ENCODE data around the gene SH3GL3. TPM values are rescaled to one million over a fixed set of nuclear protein-coding genes. Genes with fewer than 3 reads are reported as not detected.

The SH3GL3 gene
- polyA plus RNA-seq, 2 of the 4 experiments (the other 2 are of a cell fraction) = 0.19 to 0.21 TPM

GRCh38 chr15:83444936-83445335, 2.2 kb upstream of the SH3GL3 start:
- H3K4me1 ChIP-seq = 0 out of 3 replicates have a peak, but pooled peaks cover 4% of the 10 kb centered on the region
- DNase-seq (ENCODE audit: low read depth in 1 of 2, low spot score in 1 of 2) = no peak
- TF ChIP-seq HDAC2 (IDR thresholded peaks at IDR 0.05) (no peak), MAZ (IDR thresholded peaks at IDR 0.05; ENCODE audit: borderline replicate concordance, low read depth, low read length) (no peak), HEYL (CRISPR knock-in tag; IDR thresholded peaks at IDR 0.05) (no peak), SREBF2 (IDR thresholded peaks at IDR 0.05) (no peak), HOXA7 (CRISPR knock-in tag; IDR thresholded peaks at IDR 0.05) (no peak), NR3C1 (IDR thresholded peaks at IDR 0.05) (no peak), ATOH8 (CRISPR knock-in tag; IDR thresholded peaks at IDR 0.05; ENCODE audit: low read depth) (no peak), RFX5 (IDR thresholded peaks at IDR 0.05) (no peak), KDM1A (IDR thresholded peaks at IDR 0.05; ENCODE audit: low read depth) (no peak), ZFP36 (IDR thresholded peaks at IDR 0.05; ENCODE audit: borderline replicate concordance, partially characterized antibody) (no peak), HMGXB4 (CRISPR knock-in tag; IDR thresholded peaks at IDR 0.05; ENCODE audit: borderline replicate concordance) (no peak), E2F6 (IDR thresholded peaks at IDR 0.05; ENCODE audit: borderline replicate concordance, low read depth) (no peak), USF2 (IDR thresholded peaks at IDR 0.05) (no peak), RCOR1 (IDR thresholded peaks at IDR 0.05; ENCODE audit: low read depth, low read length) (no peak), NFE2L2 (conservative IDR thresholded peaks at IDR 0.05; ENCODE audit: low read length) (no peak), CEBPB (IDR thresholded peaks at IDR 0.05) (no peak), MAFK (IDR thresholded peaks at IDR 0.05; ENCODE audit: partially characterized antibody) (no peak), CBX2 (IDR thresholded peaks at IDR 0.05; ENCODE audit: borderline replicate concordance, low read depth) (no peak), RAD21 (conservative IDR thresholded peaks at IDR 0.05 in 1 of 2, IDR thresholded peaks at IDR 0.05 in 1 of 2) (no peak), HOXB5 (CRISPR knock-in tag; IDR thresholded peaks at IDR 0.05) (no peak)
- no peak overlapping the region for H3K27ac ChIP-seq
- no peaks in the 10 kb centered on the region for H3K9me3 ChIP-seq
- POLR2A ChIA-PET = no interaction called here
- no peak overlapping the region for H3K4me3 ChIP-seq
- ATAC-seq = no peak
- no peak for FAIRE-seq
- CTCF ChIA-PET = interaction anchor here (0.9 to 7.1 kb wide), 8 partner anchors 7 to 197 kb away, joined by 4 to 76 read pairs (median 12); no protein-coding TSS in a partner anchor
- H3K4me2 ChIP-seq = no peak overlapping the region

- CTCF ChIA-PET = interaction anchor here (0.5 to 7.1 kb wide), 10 partner anchors 8 to 392 kb away, joined by 3 to 76 read pairs (median 8); no protein-coding TSS in a partner anchor
- Histone ChIP-seq H3K4me1 (0 out of 3 replicates have a peak, but pooled peaks cover 4% of the 10 kb centered on the region), H3K4me3 (no peak overlapping the region), H3K4me2 (no peak overlapping the region), H3K27ac (no peak overlapping the region), H3K9me3 (no peaks in the 10 kb centered on the region)
- POLR2A ChIA-PET = no interaction called here
- FAIRE-seq = no peak
- no peak for ATAC-seq
- 34% methylated on average over 5 of the region's 5 CpGs for WGBS (ENCODE audit: missing lambda C conversion rate)
- no peak for DNase-seq (ENCODE audit: low read depth in 1 of 2, low spot score in 1 of 2)
- TF ChIP-seq ESRRA (IDR thresholded peaks at IDR 0.05; ENCODE audit: borderline replicate concordance, low read length) = no peak
- no peak for TF ChIP-seq HEYL (CRISPR knock-in tag; IDR thresholded peaks at IDR 0.05)
- TF ChIP-seq FOSL2 (IDR thresholded peaks at IDR 0.05) = no peak
- no peak for TF ChIP-seq FOSL2 (CRISPR knock-in tag; IDR thresholded peaks at IDR 0.05)
- TF ChIP-seq ZNF302 (CRISPR knock-in tag; IDR thresholded peaks at IDR 0.05) = no peak
- TF ChIP-seq RFX5 (IDR thresholded peaks at IDR 0.05) = no peak
- TF ChIP-seq REST (IDR thresholded peaks at IDR 0.05) = no peak
- no peak for TF ChIP-seq HOXB5 (CRISPR knock-in tag; IDR thresholded peaks at IDR 0.05)
- no peak for TF ChIP-seq POLR2AphosphoS2 (conservative IDR thresholded peaks at IDR 0.05; ENCODE audit: low read length)
- TF ChIP-seq EHMT2 (IDR thresholded peaks at IDR 0.05; ENCODE audit: low read depth) = no peak
- no peak for TF ChIP-seq NFE2L2 (conservative IDR thresholded peaks at IDR 0.05; ENCODE audit: low read length)
- TF ChIP-seq MAFK (IDR thresholded peaks at IDR 0.05; ENCODE audit: partially characterized antibody) = no peak
- no peak for TF ChIP-seq JUNB (IDR thresholded peaks at IDR 0.05)
- no peak for TF ChIP-seq KDM5A (IDR thresholded peaks at IDR 0.05)
These were observed 1.5 kb upstream of the SH3GL3 start for GRCh38 chr15:83445643-83446042.
